Fibroblast of lung (primary cell): ENCODE results near the gene IKZF5. TPM values are rescaled to one million over a fixed set of nuclear protein-coding genes. Genes with fewer than 3 reads are reported as not detected.

Experiments
- DNase-seq, 2 donors: peaks; one replicate each; pipeline versions ENCODE4 v3.0.0 to v3.0.0-alpha.2; 2010; ENCODE audit warnings: low read depth in 2 of 2
- H2AFZ ChIP-seq: 2 replicates; pipeline ENCODE4 v1.5.1; 2012; ENCODE audit warnings: low read length, control low read depth, inconsistent platforms
- H3K27ac ChIP-seq: 2 replicates; pipeline ENCODE4 v1.5.1; 2011; ENCODE audit warnings: low read length, control low read depth; ENCODE audit not compliant: insufficient read depth
- H3K27me3 ChIP-seq: 2 replicates; pipeline ENCODE4 v1.5.1; 2011; ENCODE audit warnings: mild to moderate bottlenecking, low read length; ENCODE audit not compliant: control insufficient read depth, insufficient read depth
- H3K36me3 ChIP-seq: 2 replicates; pipeline ENCODE4 v1.5.1; 2011; ENCODE audit warnings: low read length; ENCODE audit not compliant: control insufficient read depth, insufficient read depth
- H3K4me1 ChIP-seq: 2 replicates; pipeline ENCODE4 v1.5.1; 2011; ENCODE audit warnings: low read length; ENCODE audit not compliant: control insufficient read depth, insufficient read depth; ENCODE audit errors: extremely low read depth
- H3K4me2 ChIP-seq: 2 replicates; pipeline ENCODE4 v1.5.1; 2011; ENCODE audit warnings: low read length, control low read depth; ENCODE audit not compliant: insufficient read depth; ENCODE audit errors: extremely low read depth
- H3K4me3 ChIP-seq, 4 experiments: fragments of 200-600 bp in 1 of 4; sonication (generic) in 1 of 4; replicated peaks in 1 of 4; 2 replicates each; pipeline ENCODE4 v1.5.1; 2011 to 2016; ENCODE audit warnings: low read length in 4 of 4, low read depth in 3 of 4, mild to moderate bottlenecking in 3 of 4, control low read depth in 2 of 4, inconsistent platforms in 1 of 4, mixed read lengths in 1 of 4; ENCODE audit not compliant: insufficient read depth in 1 of 4; ENCODE audit errors: control extremely low read depth in 1 of 4
- H3K79me2 ChIP-seq: 2 replicates; pipeline ENCODE4 v1.5.1; 2012; ENCODE audit warnings: mild to moderate bottlenecking, low read length, inconsistent platforms; ENCODE audit not compliant: control insufficient read depth, insufficient read depth
- H3K9ac ChIP-seq: 2 replicates; pipeline ENCODE4 v1.5.1; 2011; ENCODE audit warnings: mild to moderate bottlenecking, low read length, control low read depth; ENCODE audit not compliant: insufficient read depth
- H3K9me3 ChIP-seq: 2 replicates; pipeline ENCODE4 v1.5.1; 2012; ENCODE audit warnings: low read depth, low read length; ENCODE audit not compliant: control insufficient read depth, insufficient read depth
- H4K20me1 ChIP-seq: 2 replicates; pipeline ENCODE4 v1.5.1; 2011; ENCODE audit warnings: low read length; ENCODE audit not compliant: control insufficient read depth, insufficient read depth; ENCODE audit errors: extremely low read depth
- EZH2 ChIP-seq: IDR thresholded peaks from 2 replicates; pipeline ENCODE4 v1.5.1; 2012; ENCODE audit warnings: low read length, control low read depth, mild to moderate bottlenecking; ENCODE audit errors: missing control alignments
- polyA plus RNA-seq, 2 donors: library from polyadenylated mRNA; depleted of rRNA in 1 of 2; stranded (reverse) in 1 of 2; unstranded in 1 of 2; fragments of >200 nt; gene quantifications; 2 replicates each; pipeline ENCODE4 v1.2.1, GENCODE V29; 2011 to 2012; ENCODE audit warnings: missing spikeins in 1 of 2
- total RNA-seq: library from RNA; depleted of rRNA; stranded (reverse); fragments of >200 nt; gene quantifications from 2 replicates; pipeline ENCODE4 v1.2.1, GENCODE V29; 2014
- TF ChIP-seq, protein P1 (sequence below), 2 donors: IDR thresholded peaks in 1 of 2; conservative IDR thresholded peaks in 1 of 2; 1 replicate in 1 of 2; 2 replicates in 1 of 2; pipeline ENCODE4 v1.5.1; 2011 to 2012; ENCODE audit warnings: low read length in 2 of 2, control low read depth in 1 of 2, inconsistent platforms in 1 of 2, low read depth in 1 of 2, mild to moderate bottlenecking in 1 of 2

IKZF5 gene
- total and polyA plus RNA-seq, 2 donors (not counting 1 experiment from before 2014, with no cell fraction given), result 3.1 to 12.5 TPM

DNA sequence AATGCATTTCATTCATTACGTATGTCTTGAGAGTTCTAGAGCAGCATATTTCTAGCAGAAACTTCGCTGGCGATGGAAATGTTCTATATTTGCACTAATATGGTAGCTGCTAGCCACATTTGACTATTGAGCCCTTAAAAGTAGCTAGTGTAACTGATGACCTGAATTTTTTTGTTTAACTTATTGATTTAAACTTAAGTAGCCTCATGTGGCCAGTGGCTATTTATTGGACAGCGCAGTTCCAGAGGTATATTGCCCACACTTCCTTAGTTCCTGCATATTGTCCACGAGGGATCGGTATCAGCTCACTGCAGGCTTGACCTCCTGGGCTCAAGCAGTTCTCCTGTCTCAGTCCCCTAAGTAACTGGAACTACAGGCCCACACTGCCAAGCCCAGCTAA, 24.7 kb downstream of the IKZF5 start:
- no peaks in the 10 kb centered on the region for H3K79me2 ChIP-seq
- no peak overlapping the region for H3K27ac ChIP-seq
- H3K9ac ChIP-seq, result no peak overlapping the region
- H2AFZ ChIP-seq, result no peak overlapping the region
- peaks cover 2% of the 10 kb centered on the region for H3K36me3 ChIP-seq
- TF ChIP-seq, protein P1, sequence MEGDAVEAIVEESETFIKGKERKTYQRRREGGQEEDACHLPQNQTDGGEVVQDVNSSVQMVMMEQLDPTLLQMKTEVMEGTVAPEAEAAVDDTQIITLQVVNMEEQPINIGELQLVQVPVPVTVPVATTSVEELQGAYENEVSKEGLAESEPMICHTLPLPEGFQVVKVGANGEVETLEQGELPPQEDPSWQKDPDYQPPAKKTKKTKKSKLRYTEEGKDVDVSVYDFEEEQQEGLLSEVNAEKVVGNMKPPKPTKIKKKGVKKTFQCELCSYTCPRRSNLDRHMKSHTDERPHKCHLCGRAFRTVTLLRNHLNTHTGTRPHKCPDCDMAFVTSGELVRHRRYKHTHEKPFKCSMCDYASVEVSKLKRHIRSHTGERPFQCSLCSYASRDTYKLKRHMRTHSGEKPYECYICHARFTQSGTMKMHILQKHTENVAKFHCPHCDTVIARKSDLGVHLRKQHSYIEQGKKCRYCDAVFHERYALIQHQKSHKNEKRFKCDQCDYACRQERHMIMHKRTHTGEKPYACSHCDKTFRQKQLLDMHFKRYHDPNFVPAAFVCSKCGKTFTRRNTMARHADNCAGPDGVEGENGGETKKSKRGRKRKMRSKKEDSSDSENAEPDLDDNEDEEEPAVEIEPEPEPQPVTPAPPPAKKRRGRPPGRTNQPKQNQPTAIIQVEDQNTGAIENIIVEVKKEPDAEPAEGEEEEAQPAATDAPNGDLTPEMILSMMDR (conservative IDR thresholded peaks at IDR 0.05 in 1 of 2, IDR thresholded peaks at IDR 0.05 in 1 of 2; ENCODE audit: low read depth in 1 of 2, low read length in 2 of 2), result no peak
- no peak for TF ChIP-seq EZH2
- no peaks in the 10 kb centered on the region for H4K20me1 ChIP-seq
- H3K4me3 ChIP-seq, result no peak overlapping the region
- DNase-seq, result no peak
- H3K27me3 ChIP-seq, result no peaks in the 10 kb centered on the region
- no peaks in the 10 kb centered on the region for H3K9me3 ChIP-seq
- no peaks in the 10 kb centered on the region for H3K4me1 ChIP-seq
- H3K4me2 ChIP-seq, result no peak overlapping the region

DNA sequence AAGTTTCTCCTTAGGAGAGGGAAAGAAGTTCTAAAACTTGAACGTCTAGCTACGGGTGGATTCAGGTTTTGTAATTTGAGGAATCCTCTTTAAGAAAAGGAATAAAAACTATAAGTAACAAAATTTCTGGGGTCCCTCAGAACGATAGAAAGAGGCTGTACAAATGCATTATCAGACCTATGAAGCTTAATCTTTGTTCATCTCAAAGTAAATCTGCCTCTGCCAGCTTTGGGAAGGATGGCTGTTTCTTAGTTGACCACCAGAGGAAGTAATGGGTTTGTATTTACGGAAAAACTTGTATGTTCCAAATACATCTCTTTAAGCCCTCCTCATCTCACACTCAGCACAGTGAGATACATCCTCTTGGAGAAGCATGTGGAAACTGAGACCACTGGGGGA, 27.5 kb downstream of the IKZF5 start:
- H4K20me1 ChIP-seq, result no peaks in the 10 kb centered on the region
- H3K9ac ChIP-seq, result no peak overlapping the region
- H3K4me3 ChIP-seq, result peak overlapping the region; percentile 51 to 90 (median 66)
- no peak overlapping the region for H3K27ac ChIP-seq
- peak overlapping the region; percentile 98 for H3K4me2 ChIP-seq
- H3K4me1 ChIP-seq, result no peaks in the 10 kb centered on the region
- H3K79me2 ChIP-seq, result no peaks in the 10 kb centered on the region
- DNase-seq, result peak; percentile 48 to 62
- TF ChIP-seq, protein P1 (conservative IDR thresholded peaks at IDR 0.05 in 1 of 2, IDR thresholded peaks at IDR 0.05 in 1 of 2; ENCODE audit: low read depth in 1 of 2, low read length in 2 of 2), result peak; percentile 53 to 72
- no peak for TF ChIP-seq EZH2
- no peaks in the 10 kb centered on the region for H3K27me3 ChIP-seq
- H3K9me3 ChIP-seq, result no peaks in the 10 kb centered on the region
- H2AFZ ChIP-seq, result peak overlapping the region; percentile 77
- H3K36me3 ChIP-seq, result peaks cover 2% of the 10 kb centered on the region

DNA sequence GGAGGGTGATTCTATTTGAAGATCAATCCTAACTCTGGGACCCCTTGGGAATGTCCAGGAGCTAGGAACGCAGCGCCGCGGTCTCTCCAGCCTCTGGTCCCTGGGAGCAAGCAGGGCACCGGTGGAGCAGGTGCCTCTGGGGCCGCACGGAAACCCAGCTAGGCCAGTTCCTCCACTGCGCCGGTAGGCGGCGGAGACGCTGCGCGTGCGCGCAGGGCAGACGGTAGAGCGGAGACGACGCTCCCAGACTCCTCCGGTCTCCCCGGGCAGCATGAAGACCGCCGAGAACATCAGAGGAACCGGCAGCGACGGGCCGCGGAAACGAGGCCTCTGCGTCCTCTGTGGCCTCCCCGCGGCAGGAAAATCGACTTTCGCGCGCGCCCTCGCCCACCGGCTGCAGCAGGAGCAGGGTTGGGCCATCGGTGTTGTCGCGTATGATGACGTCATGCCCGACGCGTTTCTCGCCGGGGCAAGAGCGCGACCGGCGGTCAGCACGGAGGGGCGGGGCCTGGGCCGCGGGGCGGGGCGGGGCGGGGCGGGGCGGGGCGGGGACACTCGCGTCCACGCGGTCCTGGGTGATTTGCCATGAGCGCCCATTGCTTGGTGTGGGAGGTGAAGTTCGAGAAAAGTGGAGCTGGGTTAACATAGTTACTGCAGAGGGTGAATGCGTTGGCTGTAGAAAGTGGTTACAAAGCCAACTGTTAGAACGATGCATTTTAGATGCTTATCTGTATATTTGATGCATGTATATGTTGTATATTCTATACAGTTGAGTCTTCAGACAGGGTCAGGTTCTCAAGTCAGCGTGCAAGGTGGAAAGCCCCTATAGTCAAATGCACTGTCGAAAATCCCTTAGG, 28.2 kb downstream of the IKZF5 start, which contains the start of gene PSTK:
Gene PSTK (plus strand): TSS at position 193 of the 857 bp plus-strand sequence. CDS start 79 bp downstream, at position 272.
- no peaks in the 10 kb centered on the region for H3K27me3 ChIP-seq
- peaks cover 2% of the 10 kb centered on the region for H3K36me3 ChIP-seq
- peak within 1 kb of the TSS; percentile 95 for H3K9ac ChIP-seq
- H4K20me1 ChIP-seq, result no peaks in the 10 kb centered on the region
- TF ChIP-seq EZH2, result no peak
- TF ChIP-seq, protein P1 (conservative IDR thresholded peaks at IDR 0.05 in 1 of 2, IDR thresholded peaks at IDR 0.05 in 1 of 2; ENCODE audit: low read depth in 1 of 2, low read length in 2 of 2), result peak; percentile 92 to 95
- H3K79me2 ChIP-seq, result no peaks in the 10 kb centered on the region
- H3K27ac ChIP-seq, result peak within 1 kb of the TSS; percentile 94
- H3K4me2 ChIP-seq, result peak within 1 kb of the TSS; percentile 98
- peak; percentile 91 to 94 for DNase-seq
- no peaks in the 10 kb centered on the region for H3K4me1 ChIP-seq
- H3K9me3 ChIP-seq, result no peaks in the 10 kb centered on the region
- H3K4me3 ChIP-seq, result peak within 1 kb of the TSS; percentile 69 to 90 (median 73)
- peak within 1 kb of the TSS; percentile 91 for H2AFZ ChIP-seq
